Bronchial epithelial cell (primary cell): Measurements from ENCODE around the gene TNS4. TPM values are rescaled to one million over a fixed set of nuclear protein-coding genes. Genes with fewer than 3 reads are reported as not detected.

Experiments
- DNase-seq: peaks from one replicate; pipeline ENCODE4 v3.0.0-alpha.2; 2010; ENCODE audit warnings: low read depth
- FAIRE-seq: peaks from 2 replicates; lab custom pipeline; 2011; peaks lifted over from hg19 to GRCh38; lab: Jason Lieb, UNC
- H3K27me3 ChIP-seq: 2 replicates; pipeline ENCODE4 v1.5.1; 2011; ENCODE audit warnings: low read length; ENCODE audit not compliant: control insufficient read depth, insufficient read depth
- H3K36me3 ChIP-seq: 2 replicates; pipeline ENCODE4 v1.5.1; 2011; ENCODE audit warnings: low read length; ENCODE audit not compliant: control insufficient read depth, insufficient read depth
- H3K4me3 ChIP-seq: 2 replicates; pipeline ENCODE4 v1.5.1; 2011; ENCODE audit warnings: mild to moderate bottlenecking, low read depth, low read length, control low read depth
- total RNA-seq: library from RNA; depleted of rRNA; stranded (reverse); fragments of >200 nt; gene quantifications from 2 replicates; pipeline ENCODE4 v1.2.1, GENCODE V29; 2014
- TF ChIP-seq, protein P1 (sequence below): IDR thresholded peaks from 2 replicates; pipeline ENCODE4 v1.5.1; 2011; ENCODE audit warnings: mild to moderate bottlenecking, moderate library complexity, low read length, control low read depth, inconsistent platforms; ENCODE audit not compliant: insufficient read depth, severe bottlenecking

TNS4 gene
- total RNA-seq, 1 donor from 2014 or later, result 27.1 TPM

DNA sequence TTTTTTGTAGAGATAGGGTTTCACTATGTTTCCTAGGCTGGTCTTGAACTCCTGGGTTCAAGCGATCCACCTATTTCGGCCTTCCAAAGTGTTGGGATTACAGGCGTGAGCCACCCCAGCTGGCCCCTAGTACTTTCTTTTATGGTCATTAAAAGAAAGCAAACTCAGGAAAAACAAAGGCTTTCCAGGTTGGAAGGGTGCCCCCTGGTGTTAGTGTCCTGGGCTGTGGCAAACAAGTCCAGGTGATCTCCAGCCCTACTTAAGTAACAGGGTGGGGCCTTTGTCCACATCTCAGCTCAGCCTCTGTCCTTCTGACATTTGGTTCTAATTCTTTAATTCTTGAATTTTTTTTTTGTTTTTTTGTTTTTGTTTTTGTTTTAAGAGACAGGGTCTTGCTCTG lies 51.2 kb downstream of the TNS4 start:
- DNase-seq (peak; percentile 50), FAIRE-seq (no peak)

DNA sequence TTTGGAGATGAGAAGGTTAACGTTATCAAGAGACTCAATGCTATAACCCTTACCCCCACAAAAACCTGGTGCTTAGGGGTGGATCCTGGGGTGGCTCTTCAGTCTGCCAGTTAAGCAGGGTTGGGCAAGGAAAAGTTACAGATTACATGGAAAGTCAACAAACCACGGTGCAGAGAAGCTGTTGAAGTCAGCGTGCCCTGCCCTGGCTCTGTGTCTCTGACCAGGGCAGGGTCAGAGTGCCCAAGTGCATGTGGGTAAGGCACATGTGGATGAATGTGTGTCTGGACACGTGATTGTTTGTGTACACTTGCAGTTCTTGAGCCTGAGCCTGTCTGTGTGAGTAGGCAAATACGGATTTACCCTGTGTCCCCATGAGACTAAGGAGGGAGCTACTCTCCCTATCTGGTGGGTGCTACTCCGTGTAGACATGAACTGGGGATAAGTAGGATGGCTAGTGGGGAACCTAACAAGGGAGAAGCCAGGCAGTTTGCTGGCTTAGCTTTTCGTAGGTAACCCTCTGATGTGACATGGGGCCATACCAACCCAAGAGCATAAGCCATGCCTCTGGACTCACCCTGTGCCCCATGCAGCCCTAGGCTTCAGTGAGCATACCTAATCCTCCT lies 52.7 kb downstream of the TNS4 start:
- FAIRE-seq (peak; percentile 85), DNase-seq (peak; percentile 40)
- Histone ChIP-seq H3K36me3 (peaks cover 9% of the 10 kb centered on the region), H3K27me3 (no peaks in the 10 kb centered on the region), H3K4me3 (no peak overlapping the region)
- TF ChIP-seq, protein P1, sequence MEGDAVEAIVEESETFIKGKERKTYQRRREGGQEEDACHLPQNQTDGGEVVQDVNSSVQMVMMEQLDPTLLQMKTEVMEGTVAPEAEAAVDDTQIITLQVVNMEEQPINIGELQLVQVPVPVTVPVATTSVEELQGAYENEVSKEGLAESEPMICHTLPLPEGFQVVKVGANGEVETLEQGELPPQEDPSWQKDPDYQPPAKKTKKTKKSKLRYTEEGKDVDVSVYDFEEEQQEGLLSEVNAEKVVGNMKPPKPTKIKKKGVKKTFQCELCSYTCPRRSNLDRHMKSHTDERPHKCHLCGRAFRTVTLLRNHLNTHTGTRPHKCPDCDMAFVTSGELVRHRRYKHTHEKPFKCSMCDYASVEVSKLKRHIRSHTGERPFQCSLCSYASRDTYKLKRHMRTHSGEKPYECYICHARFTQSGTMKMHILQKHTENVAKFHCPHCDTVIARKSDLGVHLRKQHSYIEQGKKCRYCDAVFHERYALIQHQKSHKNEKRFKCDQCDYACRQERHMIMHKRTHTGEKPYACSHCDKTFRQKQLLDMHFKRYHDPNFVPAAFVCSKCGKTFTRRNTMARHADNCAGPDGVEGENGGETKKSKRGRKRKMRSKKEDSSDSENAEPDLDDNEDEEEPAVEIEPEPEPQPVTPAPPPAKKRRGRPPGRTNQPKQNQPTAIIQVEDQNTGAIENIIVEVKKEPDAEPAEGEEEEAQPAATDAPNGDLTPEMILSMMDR, result no peak

More for the DNA sequence above, 51.2 kb downstream of the TNS4 start:
- Histone ChIP-seq H3K36me3 (peaks cover 11% of the 10 kb centered on the region), H3K4me3 (no peak overlapping the region), H3K27me3 (no peaks in the 10 kb centered on the region)
- TF ChIP-seq, protein P1, result peak; percentile 68

DNA sequence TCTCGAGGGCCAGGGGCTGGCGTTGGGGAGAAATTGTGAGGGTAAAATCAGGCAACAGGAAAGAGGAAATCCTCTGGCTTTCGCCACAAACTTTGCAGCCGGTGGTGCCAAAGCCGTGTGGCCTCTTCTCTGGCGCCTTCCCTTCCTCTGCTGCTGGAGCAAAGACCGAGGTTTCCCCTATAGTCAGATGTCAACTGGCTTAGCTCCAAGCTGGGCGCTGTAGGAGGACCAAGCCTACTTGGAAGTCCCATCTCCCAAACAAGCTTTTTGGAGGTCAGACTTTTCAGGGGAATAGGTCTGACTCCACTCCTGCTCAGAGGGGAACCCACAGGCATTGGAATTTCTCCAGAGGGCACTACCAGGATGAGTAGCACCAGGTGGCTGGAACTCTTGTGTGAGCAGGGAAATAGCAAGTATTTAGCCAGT lies 53.2 kb downstream of the TNS4 start:
- no peak overlapping the region for H3K4me3 ChIP-seq
- TF ChIP-seq, protein P1, result no peak
- FAIRE-seq, result no peak
- H3K36me3 ChIP-seq, result peaks cover 6% of the 10 kb centered on the region
- no peak for DNase-seq
- no peaks in the 10 kb centered on the region for H3K27me3 ChIP-seq

DNA sequence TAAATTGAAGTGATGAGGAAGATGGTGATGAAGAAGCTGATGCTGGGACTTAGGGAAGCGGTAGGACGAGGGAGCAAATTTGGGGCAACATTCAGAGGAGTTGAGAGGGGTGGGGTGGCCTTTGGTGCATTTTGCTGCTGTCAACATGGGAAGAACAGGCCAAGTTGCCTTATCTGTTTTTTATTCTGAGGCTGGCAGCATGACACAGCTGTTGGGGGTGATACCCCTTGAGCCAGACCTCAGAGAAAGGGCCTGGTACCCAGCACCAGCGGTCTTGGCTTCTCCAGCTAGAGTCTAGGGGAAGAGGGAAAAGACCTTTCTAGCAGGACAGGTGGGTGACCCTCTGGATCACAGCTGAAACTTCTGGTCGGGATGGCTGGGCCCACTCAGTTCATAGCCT lies 53.6 kb downstream of the TNS4 start:
- no peak for DNase-seq
- Histone ChIP-seq H3K36me3 (peaks cover 3% of the 10 kb centered on the region), H3K4me3 (no peak overlapping the region), H3K27me3 (no peaks in the 10 kb centered on the region)
- no peak for FAIRE-seq
- TF ChIP-seq, protein P1, result no peak

DNA sequence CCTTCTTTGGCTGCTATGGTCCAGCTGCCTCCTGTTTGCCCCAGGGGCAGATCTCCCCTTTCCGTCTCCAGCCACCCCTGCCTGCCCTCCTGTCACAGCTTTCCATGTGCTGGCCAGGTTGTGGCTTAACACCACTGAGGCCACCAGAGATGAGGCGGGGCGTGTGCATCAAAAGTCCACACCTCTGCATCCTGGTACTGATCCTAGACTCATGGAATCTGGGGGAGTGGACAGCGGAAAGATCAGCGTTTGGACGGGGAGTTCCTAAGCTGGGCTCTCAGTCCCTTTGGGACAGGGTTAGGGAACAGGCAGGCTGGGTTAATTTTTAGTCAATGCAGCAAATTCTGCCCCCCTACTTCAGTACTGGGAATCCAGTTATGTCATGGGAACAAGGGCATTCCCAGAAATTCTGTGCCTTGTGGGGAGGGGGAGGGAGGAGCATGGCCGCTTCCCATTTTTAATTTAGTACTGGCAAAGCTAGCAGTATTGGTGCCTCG lies 54.2 kb downstream of the TNS4 start:
- DNase-seq, result no peak
- TF ChIP-seq, protein P1, result no peak
- FAIRE-seq, result no peak
- Histone ChIP-seq H3K27me3 (no peaks in the 10 kb centered on the region), H3K36me3 (no peaks in the 10 kb centered on the region), H3K4me3 (no peak overlapping the region)
